LNCaP clone FGC (cell line): Measurements from ENCODE around the gene RALGPS1.
A peak's percentile ranks its signal among the peaks of the same experiment; 100 is the strongest.

Source experiments
- DNase-seq: peaks from one replicate; pipeline ENCODE4 v3.0.0-alpha.2; 2011; ENCODE audit warnings: low read depth
- H3K4me3 ChIP-seq: 2 replicates; pipeline ENCODE4 v1.5.1; 2011; ENCODE audit warnings: mild to moderate bottlenecking, low read depth, low read length, control low read depth
- TF ChIP-seq, protein P1 (sequence below): IDR thresholded peaks from 2 replicates; pipeline ENCODE4 v1.5.1; 2012; ENCODE audit warnings: mild to moderate bottlenecking; ENCODE audit not compliant: control insufficient read depth, insufficient read depth; ENCODE audit errors: extremely low read depth

RALGPS1 gene

DNA sequence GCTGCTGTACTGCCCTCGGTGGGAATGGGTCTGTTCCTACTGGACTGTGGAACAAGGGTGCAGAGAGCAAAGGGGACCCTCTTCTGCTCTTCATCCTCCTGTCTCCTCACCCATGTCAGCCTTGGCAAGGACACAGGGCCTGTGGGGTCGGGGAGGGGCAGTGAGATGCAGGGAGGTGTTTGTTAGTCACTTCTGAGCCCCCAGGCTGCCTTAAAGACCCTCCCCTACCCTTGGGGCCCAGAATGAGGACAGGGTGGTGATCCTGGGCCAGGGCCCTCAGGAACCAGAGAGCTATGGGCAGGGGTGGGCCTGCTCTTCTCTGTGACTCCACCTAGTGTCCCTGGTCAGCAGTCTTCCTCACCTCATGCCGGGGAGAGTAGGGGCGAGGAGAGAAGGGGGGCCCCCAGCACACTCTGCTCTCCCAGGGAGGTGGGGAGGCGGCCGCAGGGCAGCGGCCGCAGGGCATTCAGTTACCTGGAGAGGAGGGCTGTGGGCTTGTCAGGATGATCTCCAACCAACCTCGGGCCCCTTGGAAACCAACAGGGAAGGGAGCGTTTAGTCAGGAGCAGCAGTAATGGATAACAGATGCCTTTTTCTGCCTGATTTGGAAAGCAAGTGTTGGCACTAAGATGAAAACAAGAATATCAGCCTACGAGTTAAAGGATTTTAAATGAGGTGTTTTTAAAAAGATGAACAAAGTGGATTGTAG, 288.0 kb downstream of the RALGPS1 start:
- no peak overlapping the region for H3K4me3 ChIP-seq
- TF ChIP-seq, protein P1, sequence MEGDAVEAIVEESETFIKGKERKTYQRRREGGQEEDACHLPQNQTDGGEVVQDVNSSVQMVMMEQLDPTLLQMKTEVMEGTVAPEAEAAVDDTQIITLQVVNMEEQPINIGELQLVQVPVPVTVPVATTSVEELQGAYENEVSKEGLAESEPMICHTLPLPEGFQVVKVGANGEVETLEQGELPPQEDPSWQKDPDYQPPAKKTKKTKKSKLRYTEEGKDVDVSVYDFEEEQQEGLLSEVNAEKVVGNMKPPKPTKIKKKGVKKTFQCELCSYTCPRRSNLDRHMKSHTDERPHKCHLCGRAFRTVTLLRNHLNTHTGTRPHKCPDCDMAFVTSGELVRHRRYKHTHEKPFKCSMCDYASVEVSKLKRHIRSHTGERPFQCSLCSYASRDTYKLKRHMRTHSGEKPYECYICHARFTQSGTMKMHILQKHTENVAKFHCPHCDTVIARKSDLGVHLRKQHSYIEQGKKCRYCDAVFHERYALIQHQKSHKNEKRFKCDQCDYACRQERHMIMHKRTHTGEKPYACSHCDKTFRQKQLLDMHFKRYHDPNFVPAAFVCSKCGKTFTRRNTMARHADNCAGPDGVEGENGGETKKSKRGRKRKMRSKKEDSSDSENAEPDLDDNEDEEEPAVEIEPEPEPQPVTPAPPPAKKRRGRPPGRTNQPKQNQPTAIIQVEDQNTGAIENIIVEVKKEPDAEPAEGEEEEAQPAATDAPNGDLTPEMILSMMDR, result no peak
- no peak for DNase-seq

DNA sequence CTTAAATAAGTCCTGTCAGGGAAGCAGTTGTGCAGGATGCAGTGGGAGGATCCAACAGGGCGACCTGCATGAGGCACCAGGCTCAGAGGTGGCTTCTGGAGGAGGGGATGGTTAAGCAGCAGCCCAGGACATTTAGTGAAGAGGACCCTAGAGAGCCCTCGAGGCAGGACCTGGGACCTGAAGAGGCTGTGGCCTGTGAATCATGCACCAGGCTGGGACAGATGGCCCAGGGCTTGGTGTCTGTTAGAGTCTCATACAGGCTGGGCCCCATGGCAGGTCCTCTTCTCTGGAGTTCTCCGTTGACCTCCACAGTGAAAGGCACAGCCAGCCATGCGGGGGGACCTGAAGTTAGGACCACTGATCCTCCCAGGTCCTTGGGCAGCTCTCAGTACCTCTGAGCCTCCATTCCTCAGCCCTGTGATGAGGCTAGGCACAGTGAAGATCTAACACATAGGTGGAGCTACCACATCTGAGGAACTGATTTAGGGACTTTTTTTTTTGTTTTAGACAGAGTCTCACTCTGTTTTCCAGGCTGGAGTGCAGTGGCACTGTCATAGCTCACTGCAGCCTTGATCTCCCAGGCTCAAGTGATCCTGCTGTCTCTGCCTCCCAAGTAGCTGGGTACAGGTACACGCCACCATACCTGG, 289.2 kb downstream of the RALGPS1 start:
- TF ChIP-seq, protein P1, result no peak
- H3K4me3 ChIP-seq, result no peak overlapping the region
- DNase-seq, result no peak

DNA sequence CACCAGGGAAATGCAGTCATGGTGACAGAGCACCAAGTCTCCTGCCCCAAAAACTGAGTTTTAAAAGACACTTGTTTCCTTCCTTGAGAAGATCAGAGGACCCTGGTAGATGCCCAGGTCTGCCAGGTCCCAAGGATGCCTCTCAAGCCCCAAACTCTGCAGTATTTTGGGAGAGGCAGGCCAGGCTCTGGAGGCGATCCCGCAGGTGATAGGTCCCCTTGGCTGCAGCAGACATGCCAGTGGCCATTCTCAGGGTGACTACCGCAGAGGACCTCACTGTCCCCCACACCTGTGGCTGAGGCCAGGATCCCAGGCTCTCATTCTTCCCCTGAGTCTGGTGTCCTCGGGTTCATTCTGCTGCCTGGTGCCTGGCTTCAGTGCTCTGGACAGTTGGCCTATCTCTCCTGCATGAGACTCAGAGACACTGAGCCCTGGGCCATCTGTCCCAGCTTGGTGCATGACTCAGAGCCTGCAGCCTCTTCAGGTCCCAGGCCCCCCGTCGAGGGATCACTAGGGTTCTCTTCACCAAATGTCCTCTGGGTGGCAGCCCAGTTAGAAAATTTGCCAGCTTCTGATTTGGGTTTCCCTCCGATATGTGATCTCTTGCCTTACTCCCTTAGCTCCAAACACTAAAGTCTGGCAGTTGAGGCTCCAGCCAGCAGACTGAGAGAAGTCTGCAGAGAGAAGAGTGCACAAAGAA, 290.3 kb downstream of the RALGPS1 start:
- no peak overlapping the region for H3K4me3 ChIP-seq
- TF ChIP-seq, protein P1, result peak; percentile 19; the same call in 1 of the 2 replicates
- DNase-seq, result no peak

GRCh38 chr9:127205952-127206351, 291.4 kb downstream of the RALGPS1 start:
- no peak for DNase-seq
- TF ChIP-seq, protein P1, result no peak
- no peak overlapping the region for H3K4me3 ChIP-seq

DNA sequence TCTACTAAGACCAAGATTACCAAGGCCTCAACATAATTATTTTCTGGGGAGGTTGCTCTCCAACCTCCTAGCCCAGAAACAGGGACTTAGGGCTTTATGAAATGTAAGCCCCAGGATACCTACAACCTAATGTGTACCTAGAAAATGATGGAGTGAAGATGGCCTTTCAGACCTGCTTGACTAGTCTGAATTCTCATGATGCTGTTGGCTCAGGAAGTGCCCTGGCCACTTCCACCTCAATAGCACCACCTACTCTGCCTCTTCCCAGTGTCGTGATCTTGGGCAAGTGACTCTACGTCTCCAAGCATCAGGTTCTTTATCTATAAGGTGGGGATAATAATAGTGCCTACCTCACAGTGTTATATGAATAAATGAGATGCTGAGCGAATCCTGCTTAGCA, 292.1 kb downstream of the RALGPS1 start:
- TF ChIP-seq, protein P1, result no peak
- peak; percentile 63 for DNase-seq
- H3K4me3 ChIP-seq, result no peak overlapping the region

- no peak overlapping the region for H3K4me3 ChIP-seq
- DNase-seq, result no peak
- TF ChIP-seq, protein P1, result no peak
These were observed 293.3 kb downstream of the RALGPS1 start for GRCh38 chr9:127207734-127208410.
